GM23248 (cell line): ENCODE measurements around the gene FSTL3. TPM values are rescaled to one million over a fixed set of nuclear protein-coding genes. Genes with fewer than 3 reads are reported as not detected.
A peak's percentile ranks its signal among the peaks of the same experiment; 100 is the strongest.

Experiments
- DNase-seq: peaks from one replicate; pipeline ENCODE4 v3.0.0-alpha.2; 2015
- H2AFZ ChIP-seq: fragments of 200-600 bp; sonication (generic); 2 replicates; pipeline ENCODE4 v1.6.1; 2016; ENCODE audit warnings: antibody characterized with exemption
- H3F3A ChIP-seq: fragments of 200-600 bp; sonication (generic); 2 replicates; pipeline ENCODE4 v1.6.1; 2016; ENCODE audit warnings: mild to moderate bottlenecking, antibody characterized with exemption, mixed run types; ENCODE audit not compliant: insufficient read depth
- H3K27ac ChIP-seq: fragments of 200-600 bp; sonication (generic); 2 replicates; pipeline ENCODE4 v1.5.1; 2016; ENCODE audit warnings: mild to moderate bottlenecking
- H3K27me3 ChIP-seq: fragments of 200-600 bp; sonication (generic); replicated peaks from 2 replicates; pipeline ENCODE4 v1.6.1; 2016; ENCODE audit warnings: mild to moderate bottlenecking; ENCODE audit not compliant: insufficient read depth
- H3K36me3 ChIP-seq: fragments of 200-600 bp; sonication (generic); 2 replicates; pipeline ENCODE4 v1.6.1; 2016; ENCODE audit warnings: low read depth, mild to moderate bottlenecking
- H3K4me1 ChIP-seq: fragments of 200-600 bp; sonication (generic); 2 replicates; pipeline ENCODE4 v1.6.1; 2016; ENCODE audit warnings: mild to moderate bottlenecking; ENCODE audit not compliant: insufficient read depth
- H3K4me2 ChIP-seq: fragments of 200-600 bp; sonication (generic); one replicate; pipeline ENCODE4 v1.6.1; 2016; ENCODE audit warnings: mild to moderate bottlenecking; ENCODE audit not compliant: unreplicated experiment
- H3K4me3 ChIP-seq: fragments of 200-600 bp; sonication (generic); 2 replicates; pipeline ENCODE4 v1.5.1; 2016; ENCODE audit warnings: mild to moderate bottlenecking
- H3K79me2 ChIP-seq: fragments of 200-600 bp; sonication (generic); 2 replicates; pipeline ENCODE4 v1.6.1; 2016; ENCODE audit warnings: mild to moderate bottlenecking; ENCODE audit not compliant: insufficient read depth
- H3K9ac ChIP-seq: fragments of 200-600 bp; sonication (generic); 2 replicates; pipeline ENCODE4 v1.6.1; 2016; ENCODE audit warnings: mild to moderate bottlenecking
- H3K9me2 ChIP-seq: fragments of 200-600 bp; sonication (generic); 2 replicates; pipeline ENCODE4 v1.6.1; 2016; ENCODE audit warnings: mixed run types, mild to moderate bottlenecking, moderate library complexity; ENCODE audit not compliant: insufficient read depth
- H3K9me3 ChIP-seq: fragments of 200-600 bp; sonication (generic); one replicate; pipeline ENCODE4 v1.6.1; 2017; ENCODE audit warnings: low read depth
- H4K20me1 ChIP-seq: fragments of 200-600 bp; sonication (generic); 2 replicates; pipeline ENCODE4 v1.6.0; 2016; ENCODE audit not compliant: insufficient read depth
- EZH2 ChIP-seq: fragments of 200-600 bp; sonication (generic); IDR thresholded peaks from 2 replicates; pipeline ENCODE4 v1.6.1; 2018; ENCODE audit warnings: antibody characterized with exemption, mild to moderate bottlenecking; ENCODE audit not compliant: insufficient read depth, poor library complexity, severe bottlenecking
- EZH2phosphoT487 ChIP-seq: fragments of 200-600 bp; sonication (generic); IDR thresholded peaks from 2 replicates; pipeline ENCODE4 v1.6.1; 2018; ENCODE audit warnings: antibody characterized with exemption, moderate library complexity, mild to moderate bottlenecking, low read depth; ENCODE audit not compliant: insufficient read depth
- WGBS, 2 experiments: methylation state at CpG; one replicate each; pipeline ENCODE4 v1.1.6; 2015 to 2017; ENCODE audit warnings: low lambda C conversion rate in 2 of 2, low coverage in 1 of 2; ENCODE audit errors: missing lambda C conversion rate in 2 of 2; 5-methylcytosine and 5-hydroxymethylcytosine counted together
- in situ Hi-C: fragments of 300-500 bp; cut with MboI; formaldehyde crosslinking; loops from 2 replicates; pipeline ENCODE4 v1.15.0; 2020
- polyA plus RNA-seq: library from polyadenylated mRNA; unstranded; fragments of >200 nt; fragmentation: Nextera tagmentation; extraction: Ambion mirVana; gene quantifications from 2 replicates; pipeline ENCODE4 v1.2.1, GENCODE V29; 2016
- total RNA-seq: library from RNA; depleted of rRNA; stranded (reverse); fragments of >200 nt; shearing (Covaris generic); gene quantifications from 2 replicates; pipeline ENCODE4 v1.2.3, GENCODE V29; 2014

FSTL3 gene
- total and polyA plus RNA-seq, 2 experiments from 2014 or later, result 41.4 to 100 TPM

- H4K20me1 ChIP-seq, result no peaks in the 10 kb centered on the region
- no peak overlapping the region for H3K9ac ChIP-seq
- peaks cover 6% of the 10 kb centered on the region; the same call in 1 of the 2 replicates for H3K4me1 ChIP-seq
- DNase-seq, result no peak
- 93 to 94% methylated on average over 30 of the region's 30 CpGs for WGBS, 2 experiments
- in situ Hi-C loops, result no loop called here
- H3K9me2 ChIP-seq, result no peaks in the 10 kb centered on the region
- H3K79me2 ChIP-seq, result peaks cover 45% of the 10 kb centered on the region
- no peaks in the 10 kb centered on the region for H3K9me3 ChIP-seq
- H3K36me3 ChIP-seq, result peaks cover 13% of the 10 kb centered on the region; the same call in 1 of the 2 replicates
- no peak overlapping the region for H3K4me3 ChIP-seq
- no peak overlapping the region for H2AFZ ChIP-seq
- no peak overlapping the region for H3K4me2 ChIP-seq
- no peak overlapping the region for H3K27ac ChIP-seq
- no peaks in the 10 kb centered on the region for H3K27me3 ChIP-seq
- peaks cover 6% of the 10 kb centered on the region; the same call in 1 of the 2 replicates for H3F3A ChIP-seq
- no peak for TF ChIP-seq EZH2phosphoT487
- no peak for TF ChIP-seq EZH2
These were observed 46.1 kb upstream of the FSTL3 start for GRCh38 chr19:629961-630714.

GRCh38 chr19:632579-633067, 43.6 kb upstream of the FSTL3 start:
- Histone ChIP-seq H3K27ac (peak overlapping the region; percentile 78), H3K4me1 (peaks cover 6% of the 10 kb centered on the region; the same call in 1 of the 2 replicates), H3F3A (peaks cover 6% of the 10 kb centered on the region; the same call in 1 of the 2 replicates), H2AFZ (peak overlapping the region; percentile 80), H3K9ac (peak overlapping the region; percentile 79), H3K27me3 (no peaks in the 10 kb centered on the region), H3K9me3 (no peaks in the 10 kb centered on the region), H3K9me2 (no peaks in the 10 kb centered on the region), H3K4me2 (peak overlapping the region; percentile 86), H3K36me3 (peaks cover 13% of the 10 kb centered on the region; the same call in 1 of the 2 replicates), H3K4me3 (peak overlapping the region; percentile 77), H3K79me2 (peaks cover 40% of the 10 kb centered on the region), H4K20me1 (no peaks in the 10 kb centered on the region)
- in situ Hi-C loops, result no loop called here
- 1 to 2% methylated on average over 30 to 35 of the region's 35 CpGs for WGBS, 2 experiments
- TF ChIP-seq EZH2, result no peak
- DNase-seq, result peak; percentile 88

- H3K79me2 ChIP-seq, result peaks cover 40% of the 10 kb centered on the region
- peaks cover 6% of the 10 kb centered on the region; the same call in 1 of the 2 replicates for H3F3A ChIP-seq
- peaks cover 6% of the 10 kb centered on the region; the same call in 1 of the 2 replicates for H3K4me1 ChIP-seq
- peak within 1 kb of the TSS; percentile 79 for H3K9ac ChIP-seq
- no peaks in the 10 kb centered on the region for H3K27me3 ChIP-seq
- in situ Hi-C loops, result no loop called here
- DNase-seq, result peak; percentile 99
- H4K20me1 ChIP-seq, result no peaks in the 10 kb centered on the region
- H3K36me3 ChIP-seq, result peaks cover 11% of the 10 kb centered on the region; the same call in 1 of the 2 replicates
- peak within 1 kb of the TSS; percentile 86 for H2AFZ ChIP-seq
- H3K9me3 ChIP-seq, result no peaks in the 10 kb centered on the region
- H3K9me2 ChIP-seq, result no peaks in the 10 kb centered on the region
- TF ChIP-seq EZH2phosphoT487, result no peak
- no peak for TF ChIP-seq EZH2
- WGBS, 2 experiments, result 0 to 1% methylated on average over 47 to 60 of the region's 67 CpGs
- H3K4me2 ChIP-seq, result peak within 1 kb of the TSS; percentile 86
- peak within 1 kb of the TSS; percentile 77 for H3K4me3 ChIP-seq
- H3K27ac ChIP-seq, result peak within 1 kb of the TSS; percentile 78
These were observed 43.0 kb upstream of the FSTL3 start, which contains the start of gene POLRMT for GRCh38 chr19:633068-633785. Gene POLRMT (minus strand): TSS chr19:633537. CDS start chr19:633512, 25 bp downstream.
